Measurements from ENCODE around the gene CDC73.

DNA sequence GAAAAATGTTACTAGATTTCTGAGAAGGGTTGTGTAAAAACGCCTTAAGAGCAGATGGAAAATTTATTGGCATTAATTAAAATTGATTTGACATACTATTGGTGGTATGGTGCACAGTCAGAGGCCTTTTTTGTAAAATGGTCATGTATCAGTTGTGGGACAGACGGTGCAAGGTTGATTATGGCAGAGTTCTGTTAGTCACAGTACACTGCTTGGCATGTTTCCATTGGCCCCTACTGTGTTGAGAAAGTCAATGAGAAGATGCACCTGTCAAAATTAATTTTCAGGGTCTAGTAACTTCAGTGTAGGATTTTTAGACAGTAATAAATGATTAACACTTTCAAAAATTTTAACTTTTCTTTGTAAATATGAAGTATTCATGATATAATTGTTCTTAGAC, 60.2 kb downstream of the CDC73 start:
- TF ChIP-seq, protein P1, sequence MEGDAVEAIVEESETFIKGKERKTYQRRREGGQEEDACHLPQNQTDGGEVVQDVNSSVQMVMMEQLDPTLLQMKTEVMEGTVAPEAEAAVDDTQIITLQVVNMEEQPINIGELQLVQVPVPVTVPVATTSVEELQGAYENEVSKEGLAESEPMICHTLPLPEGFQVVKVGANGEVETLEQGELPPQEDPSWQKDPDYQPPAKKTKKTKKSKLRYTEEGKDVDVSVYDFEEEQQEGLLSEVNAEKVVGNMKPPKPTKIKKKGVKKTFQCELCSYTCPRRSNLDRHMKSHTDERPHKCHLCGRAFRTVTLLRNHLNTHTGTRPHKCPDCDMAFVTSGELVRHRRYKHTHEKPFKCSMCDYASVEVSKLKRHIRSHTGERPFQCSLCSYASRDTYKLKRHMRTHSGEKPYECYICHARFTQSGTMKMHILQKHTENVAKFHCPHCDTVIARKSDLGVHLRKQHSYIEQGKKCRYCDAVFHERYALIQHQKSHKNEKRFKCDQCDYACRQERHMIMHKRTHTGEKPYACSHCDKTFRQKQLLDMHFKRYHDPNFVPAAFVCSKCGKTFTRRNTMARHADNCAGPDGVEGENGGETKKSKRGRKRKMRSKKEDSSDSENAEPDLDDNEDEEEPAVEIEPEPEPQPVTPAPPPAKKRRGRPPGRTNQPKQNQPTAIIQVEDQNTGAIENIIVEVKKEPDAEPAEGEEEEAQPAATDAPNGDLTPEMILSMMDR (IDR thresholded peaks at IDR 0.05; ENCODE audit: low read length), result no peak
- TF ChIP-seq EZH2 (optimal IDR thresholded peaks at IDR 0.05; ENCODE audit: low read depth, low read length), result no peak
- no peak for TF ChIP-seq EZH2phosphoT487 (IDR thresholded peaks at IDR 0.05; ENCODE audit: low read length)

Measured in MM.1S (cell line).